ACC112 (cell line): Measurements from ENCODE around the gene BBLN.
"Not testable (repeated sequence)": the region's sequence is repeated elsewhere in the genome, so short reads cannot be mapped to it uniquely, and the experiment has no call there.

Experiments used
- H2AFZ ChIP-seq: fragments of 200-600 bp; sonication (generic); one replicate; pipeline ENCODE4 v1.6.0; 2017; ENCODE audit warnings: antibody characterized with exemption, low read length; ENCODE audit not compliant: unreplicated experiment
- H3K27ac ChIP-seq: fragments of 200-600 bp; sonication (generic); 2 replicates; pipeline ENCODE4 v1.5.1; 2014; ENCODE audit warnings: low read depth, mild to moderate bottlenecking, antibody characterized with exemption, low read length, moderate library complexity
- H3K27me3 ChIP-seq: fragments of 200-600 bp; sonication (generic); 2 replicates; pipeline ENCODE4 v1.6.1; 2014; ENCODE audit warnings: mild to moderate bottlenecking, antibody characterized with exemption, low read length, moderate library complexity, mixed read lengths; ENCODE audit not compliant: insufficient read depth
- H3K36me3 ChIP-seq: fragments of 200-600 bp; sonication (generic); 2 replicates; pipeline ENCODE4 v1.6.1; 2016; ENCODE audit warnings: mild to moderate bottlenecking, antibody characterized with exemption, low read length, moderate library complexity, mixed read lengths; ENCODE audit not compliant: insufficient read depth
- H3K4me1 ChIP-seq: fragments of 200-600 bp; sonication (generic); one replicate; pipeline ENCODE4 v1.6.1; 2016; ENCODE audit warnings: low read length, mixed read lengths; ENCODE audit not compliant: insufficient read depth, unreplicated experiment, control insufficient read depth
- H3K4me3 ChIP-seq: fragments of 200-600 bp; sonication (generic); 2 replicates; pipeline ENCODE4 v1.5.1; 2014; ENCODE audit warnings: mild to moderate bottlenecking, low read depth, low read length
- H3K79me2 ChIP-seq: fragments of 200-600 bp; sonication (generic); one replicate; pipeline ENCODE4 v1.6.0; 2016; ENCODE audit warnings: low read length; ENCODE audit not compliant: control insufficient read depth, unreplicated experiment, insufficient read depth

Gene BBLN

GRCh38 chr9:128125580-128126354, 34.3 kb upstream of the BBLN start:
- H3K79me2 ChIP-seq, result peaks cover 19% of the 10 kb centered on the region
- no peaks in the 10 kb centered on the region for H3K27me3 ChIP-seq
- H3K27ac ChIP-seq, result no peak overlapping the region
- peak overlapping the region; percentile 94; the same call in 1 of the 2 replicates for H3K4me3 ChIP-seq
- no peak overlapping the region for H2AFZ ChIP-seq
- H3K36me3 ChIP-seq, result no peaks in the 10 kb centered on the region
- peaks cover 17% of the 10 kb centered on the region for H3K4me1 ChIP-seq

- Histone ChIP-seq H3K27me3 (peaks cover 6% of the 10 kb centered on the region; the same call in 1 of the 2 replicates), H3K4me3 (peak within 1 kb of the TSS; percentile 94), H3K79me2 (peaks cover 19% of the 10 kb centered on the region), H3K36me3 (no peaks in the 10 kb centered on the region), H2AFZ (peak within 1 kb of the TSS; percentile 83), H3K27ac (peak within 1 kb of the TSS; percentile 80), H3K4me1 (peaks cover 17% of the 10 kb centered on the region)
Measured at GRCh38 chr9:128127568-128127989, 32.5 kb upstream of the BBLN start, which contains the start of gene PTGES2. Gene PTGES2 (minus strand): TSS chr9:128127729. CDS start chr9:128127717, 12 bp downstream.

- peaks cover 13% of the 10 kb centered on the region for H3K27me3 ChIP-seq
Measured at GRCh38 chr9:128127990-128128835, 31.9 kb upstream of the BBLN start.

GRCh38 chr9:128128836-128129590, 31.1 kb upstream of the BBLN start:
- Histone ChIP-seq H2AFZ (peak overlapping the region; percentile 83), H3K4me1 (peaks cover 17% of the 10 kb centered on the region), H3K79me2 (peaks cover 19% of the 10 kb centered on the region), H3K27me3 (peaks cover 21% of the 10 kb centered on the region), H3K4me3 (peak overlapping the region; percentile 94), H3K27ac (no peak overlapping the region), H3K36me3 (no peaks in the 10 kb centered on the region)

More at GRCh38 chr9:128127990-128128835, 31.9 kb upstream of the BBLN start:
- H3K4me3 ChIP-seq, result peak overlapping the region; percentile 94
- peaks cover 19% of the 10 kb centered on the region for H3K79me2 ChIP-seq
- peak overlapping the region; percentile 83 for H2AFZ ChIP-seq
- H3K27ac ChIP-seq, result peak overlapping the region; percentile 80
- peaks cover 17% of the 10 kb centered on the region for H3K4me1 ChIP-seq
- no peaks in the 10 kb centered on the region for H3K36me3 ChIP-seq

GRCh38 chr9:128129976-128130590, 30.0 kb upstream of the BBLN start:
- H3K4me3 ChIP-seq, H2AFZ ChIP-seq, H3K36me3 ChIP-seq, H3K27ac ChIP-seq: not testable (repeated sequence)
- H3K27me3 ChIP-seq, result peaks cover 27% of the 10 kb centered on the region
- peaks cover 16% of the 10 kb centered on the region for H3K79me2 ChIP-seq
- peaks cover 17% of the 10 kb centered on the region for H3K4me1 ChIP-seq

GRCh38 chr9:128130651-128131050, 29.4 kb upstream of the BBLN start:
- H3K36me3 ChIP-seq, H2AFZ ChIP-seq, H3K4me3 ChIP-seq, H3K27ac ChIP-seq: not testable (repeated sequence)
- Histone ChIP-seq H3K79me2 (peaks cover 13% of the 10 kb centered on the region), H3K27me3 (peaks cover 27% of the 10 kb centered on the region), H3K4me1 (peaks cover 14% of the 10 kb centered on the region)

- H3K4me1 ChIP-seq, H3K79me2 ChIP-seq, H3K27ac ChIP-seq, H3K4me3 ChIP-seq, H3K36me3 ChIP-seq, H2AFZ ChIP-seq: not testable (repeated sequence)
- peaks cover 27% of the 10 kb centered on the region for H3K27me3 ChIP-seq
Measured at GRCh38 chr9:128131346-128131745, 28.7 kb upstream of the BBLN start.

GRCh38 chr9:128132139-128132538, 27.9 kb upstream of the BBLN start:
- H3K36me3 ChIP-seq, H2AFZ ChIP-seq, H3K4me1 ChIP-seq, H3K79me2 ChIP-seq, H3K27ac ChIP-seq, H3K4me3 ChIP-seq: not testable (repeated sequence)
- H3K27me3 ChIP-seq, result peaks cover 27% of the 10 kb centered on the region

- H3K4me3 ChIP-seq, H3K36me3 ChIP-seq, H3K4me1 ChIP-seq, H2AFZ ChIP-seq, H3K27ac ChIP-seq, H3K79me2 ChIP-seq: not testable (repeated sequence)
- H3K27me3 ChIP-seq, result peaks cover 27% of the 10 kb centered on the region
Measured at GRCh38 chr9:128135561-128135960, 24.5 kb upstream of the BBLN start.
